ENCODE measurements around the gene MFSD6. TPM values are rescaled to one million over a fixed set of nuclear protein-coding genes. Genes with fewer than 3 reads are reported as not detected.

MFSD6 gene
- total and polyA plus RNA-seq, 4 donors, result 11.7 to 61.7 (median 37.4) TPM

- DNase-seq (no peak), ATAC-seq (ENCODE audit: insufficient read depth, low FRiP score) (no peak)
- Histone ChIP-seq H3K27me3 (ENCODE audit: control insufficient read depth in 3 of 3, insufficient read depth in 3 of 3, low read length in 2 of 3) (no peaks in the 10 kb centered on the region), H3K9me3 (ENCODE audit: control insufficient read depth in 4 of 4, insufficient read depth in 3 of 4, low read length in 3 of 4) (peaks cover 0 to 2% (median 0%) of the 10 kb centered on the region in 4 donors), H3K4me1 (ENCODE audit: control insufficient read depth in 5 of 5, insufficient read depth in 5 of 5, low read length in 5 of 5) (peaks cover 0 to 7% (median 0%) of the 10 kb centered on the region in 5 donors), H3K9ac (ENCODE audit: insufficient read depth in 1 of 2, low read length in 2 of 2) (no peak overlapping the region), H3K36me3 (ENCODE audit: control insufficient read depth in 4 of 4, insufficient read depth in 4 of 4, low read length in 4 of 4) (peaks cover 0 to 5% (median under 1%) of the 10 kb centered on the region in 4 donors), H3K27ac (ENCODE audit: low read depth in 1 of 2, low read length in 1 of 2) (no peak overlapping the region), H3K4me3 (no peak overlapping the region)
- WGBS, 2 donors, result 76 to 90% methylated on average over 5 of the region's 5 CpGs
- no peak for TF ChIP-seq CTCF (IDR thresholded peaks at IDR 0.05; ENCODE audit: control extremely low read depth, extremely low read depth)
Observed at GRCh38 chr2:190460487-190460886, 52.3 kb downstream of the MFSD6 start.

- DNase-seq, result no peak
- Histone ChIP-seq H3K9ac (ENCODE audit: insufficient read depth in 1 of 2, low read length in 2 of 2) (no peak overlapping the region), H3K27ac (ENCODE audit: low read depth in 1 of 2, low read length in 1 of 2) (no peak overlapping the region), H3K9me3 (ENCODE audit: control insufficient read depth in 4 of 4, insufficient read depth in 3 of 4, low read length in 3 of 4) (peaks cover 0 to 2% (median 0%) of the 10 kb centered on the region in 4 donors), H3K4me1 (ENCODE audit: control insufficient read depth in 5 of 5, insufficient read depth in 5 of 5, low read length in 5 of 5) (peaks cover 4 to 9% (median 6%) of the 10 kb centered on the region in 5 donors), H3K4me3 (no peak overlapping the region), H3K36me3 (ENCODE audit: control insufficient read depth in 4 of 4, insufficient read depth in 4 of 4, low read length in 4 of 4) (peaks cover 0 to 2% (median 0%) of the 10 kb centered on the region in 4 donors), H3K27me3 (ENCODE audit: control insufficient read depth in 3 of 3, insufficient read depth in 3 of 3, low read length in 2 of 3) (no peaks in the 10 kb centered on the region)
- no peak for TF ChIP-seq CTCF (IDR thresholded peaks at IDR 0.05; ENCODE audit: control extremely low read depth, extremely low read depth)
- WGBS, 2 donors, result 77 to 92% methylated on average over 2 of the region's 2 CpGs
- no peak for ATAC-seq (ENCODE audit: insufficient read depth, low FRiP score)
Observed at GRCh38 chr2:190462181-190462580, 54.0 kb downstream of the MFSD6 start.

- H3K36me3 ChIP-seq (ENCODE audit: control insufficient read depth in 4 of 4, insufficient read depth in 4 of 4, low read length in 4 of 4), result peaks cover 0 to 2% (median 0%) of the 10 kb centered on the region in 4 donors
- peaks cover 0 to 2% (median 0%) of the 10 kb centered on the region in 4 donors for H3K9me3 ChIP-seq (ENCODE audit: control insufficient read depth in 4 of 4, insufficient read depth in 3 of 4, low read length in 3 of 4)
- no peak for DNase-seq
- ATAC-seq (ENCODE audit: insufficient read depth, low FRiP score), result no peak
- TF ChIP-seq CTCF (IDR thresholded peaks at IDR 0.05; ENCODE audit: control extremely low read depth, extremely low read depth), result no peak
- peak overlapping the region in 1 of 2 donors; percentile 13 for H3K27ac ChIP-seq (ENCODE audit: low read depth in 1 of 2, low read length in 1 of 2)
- WGBS, 2 donors, result 95 to 96% methylated on average over 1 of the region's 1 CpG
- H3K9ac ChIP-seq (ENCODE audit: insufficient read depth in 1 of 2, low read length in 2 of 2), result no peak overlapping the region
- H3K4me1 ChIP-seq (ENCODE audit: control insufficient read depth in 5 of 5, insufficient read depth in 5 of 5, low read length in 5 of 5), result peaks cover 7 to 13% (median 8%) of the 10 kb centered on the region in 5 donors
- no peaks in the 10 kb centered on the region for H3K27me3 ChIP-seq (ENCODE audit: control insufficient read depth in 3 of 3, insufficient read depth in 3 of 3, low read length in 2 of 3)
- no peak overlapping the region for H3K4me3 ChIP-seq
Observed at GRCh38 chr2:190462611-190463010, 54.5 kb downstream of the MFSD6 start.

- H3K4me1 ChIP-seq (ENCODE audit: control insufficient read depth in 5 of 5, insufficient read depth in 5 of 5, low read length in 5 of 5), result peaks cover 9 to 38% (median 20%) of the 10 kb centered on the region in 5 donors
- TF ChIP-seq CTCF (IDR thresholded peaks at IDR 0.05; ENCODE audit: control extremely low read depth, extremely low read depth), result no peak
- H3K27ac ChIP-seq (ENCODE audit: low read depth in 1 of 2, low read length in 1 of 2), result no peak overlapping the region
- H3K27me3 ChIP-seq (ENCODE audit: control insufficient read depth in 3 of 3, insufficient read depth in 3 of 3, low read length in 2 of 3), result no peaks in the 10 kb centered on the region
- no peak overlapping the region for H3K9ac ChIP-seq (ENCODE audit: insufficient read depth in 1 of 2, low read length in 2 of 2)
- no peak overlapping the region for H3K4me3 ChIP-seq
- no peaks in the 10 kb centered on the region for H3K9me3 ChIP-seq (ENCODE audit: control insufficient read depth in 4 of 4, insufficient read depth in 3 of 4, low read length in 3 of 4)
- WGBS, 2 donors, result 55 to 73% methylated on average over 2 of the region's 2 CpGs
- peaks cover 0 to 2% (median 0%) of the 10 kb centered on the region in 4 donors for H3K36me3 ChIP-seq (ENCODE audit: control insufficient read depth in 4 of 4, insufficient read depth in 4 of 4, low read length in 4 of 4)
- ATAC-seq (ENCODE audit: insufficient read depth, low FRiP score) (no peak), DNase-seq (no peak)
Observed at GRCh38 chr2:190465060-190465459, 56.9 kb downstream of the MFSD6 start.

Measured in lung (tissue), 12 donors.